Measurements from ENCODE around the gene ACOT7. TPM values are rescaled to one million over a fixed set of nuclear protein-coding genes. Genes with fewer than 3 reads are reported as not detected.
"Not testable (repeated sequence)": the region's sequence is repeated elsewhere in the genome, so short reads cannot be mapped to it uniquely, and the experiment has no call there.

The ACOT7 gene, protein sequence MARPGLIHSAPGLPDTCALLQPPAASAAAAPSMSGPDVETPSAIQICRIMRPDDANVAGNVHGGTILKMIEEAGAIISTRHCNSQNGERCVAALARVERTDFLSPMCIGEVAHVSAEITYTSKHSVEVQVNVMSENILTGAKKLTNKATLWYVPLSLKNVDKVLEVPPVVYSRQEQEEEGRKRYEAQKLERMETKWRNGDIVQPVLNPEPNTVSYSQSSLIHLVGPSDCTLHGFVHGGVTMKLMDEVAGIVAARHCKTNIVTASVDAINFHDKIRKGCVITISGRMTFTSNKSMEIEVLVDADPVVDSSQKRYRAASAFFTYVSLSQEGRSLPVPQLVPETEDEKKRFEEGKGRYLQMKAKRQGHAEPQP
- total RNA-seq (2014; rRNA removed; shearing (Covaris generic); ENCODE audit: low replicate concordance) = 145 and 177 TPM in 2 replicates

DNA sequence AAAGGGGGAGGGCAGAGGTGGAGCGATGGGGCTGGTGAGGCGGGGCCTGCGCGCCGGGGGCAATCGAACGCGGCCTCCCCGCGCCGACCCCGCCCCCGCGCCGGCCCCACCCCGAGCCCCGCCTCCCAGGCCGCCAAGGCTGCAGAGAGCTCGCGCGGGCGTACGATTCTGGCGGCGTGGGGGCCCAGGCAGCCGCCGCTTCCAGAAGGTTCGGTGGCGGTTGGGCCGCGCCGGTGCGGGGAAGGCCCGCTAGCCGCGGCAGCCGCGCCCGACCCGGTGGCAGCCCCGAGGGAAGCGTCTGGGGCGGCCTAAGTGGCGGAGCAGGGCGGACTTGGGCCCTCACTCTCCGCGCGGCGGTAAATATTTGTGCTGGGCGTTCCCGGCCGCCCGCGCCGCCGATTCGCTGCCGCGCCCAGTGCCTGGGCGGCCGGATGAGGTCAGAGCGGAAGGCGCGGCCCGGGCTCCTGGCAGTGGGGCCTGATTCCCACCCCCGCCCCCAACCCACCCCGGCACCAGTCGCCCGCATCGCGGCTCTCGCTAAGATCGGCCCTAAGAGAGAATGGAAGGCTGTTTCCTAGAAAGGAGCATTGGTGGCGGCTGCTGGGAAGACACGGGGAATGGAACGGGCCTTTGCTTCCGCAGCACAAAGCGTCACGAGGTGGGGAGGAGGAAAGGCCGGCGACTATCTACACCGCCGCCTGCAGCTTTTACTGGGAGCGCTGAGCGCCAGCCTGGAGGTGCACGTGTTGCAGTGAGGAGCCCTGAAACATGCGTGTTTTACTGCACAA lies at the start of gene ACOT7:
Gene ACOT7, minus strand, starts transcription at position 368 of the 788 bp plus-strand sequence. CDS start 368 bp downstream, outside the sequence.
- peak; percentile 91 for DNase-seq (ENCODE audit: low read depth)
- in situ Hi-C loops (cut with HindIII; ENCODE audit: low pct_unique_long_range_greater_than_20kb, low sequenced_read_pairs) = no loop called here

DNA sequence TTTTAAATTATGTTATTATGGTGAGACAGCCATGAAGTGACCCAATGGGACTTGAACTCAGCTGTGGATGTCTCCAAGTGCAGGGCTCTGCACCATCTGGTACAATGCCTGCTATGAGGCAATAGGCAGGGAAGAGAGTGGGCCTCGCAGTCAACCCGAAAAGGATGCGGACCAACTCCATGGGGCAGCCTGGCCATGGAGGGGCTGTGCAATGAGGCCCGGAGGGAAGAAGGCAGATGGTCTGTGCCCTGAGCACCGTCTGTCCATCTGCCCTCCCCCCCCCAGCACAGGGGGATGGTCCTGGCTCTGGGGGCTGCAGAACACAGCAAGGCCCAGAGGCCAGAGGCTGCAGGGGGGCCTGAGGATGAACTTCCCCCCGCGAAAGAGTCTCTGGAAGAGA lies 48.0 kb upstream of the ACOT7 start:
- in situ Hi-C loops (cut with HindIII; ENCODE audit: low pct_unique_long_range_greater_than_20kb, low sequenced_read_pairs) = no loop called here

DNA sequence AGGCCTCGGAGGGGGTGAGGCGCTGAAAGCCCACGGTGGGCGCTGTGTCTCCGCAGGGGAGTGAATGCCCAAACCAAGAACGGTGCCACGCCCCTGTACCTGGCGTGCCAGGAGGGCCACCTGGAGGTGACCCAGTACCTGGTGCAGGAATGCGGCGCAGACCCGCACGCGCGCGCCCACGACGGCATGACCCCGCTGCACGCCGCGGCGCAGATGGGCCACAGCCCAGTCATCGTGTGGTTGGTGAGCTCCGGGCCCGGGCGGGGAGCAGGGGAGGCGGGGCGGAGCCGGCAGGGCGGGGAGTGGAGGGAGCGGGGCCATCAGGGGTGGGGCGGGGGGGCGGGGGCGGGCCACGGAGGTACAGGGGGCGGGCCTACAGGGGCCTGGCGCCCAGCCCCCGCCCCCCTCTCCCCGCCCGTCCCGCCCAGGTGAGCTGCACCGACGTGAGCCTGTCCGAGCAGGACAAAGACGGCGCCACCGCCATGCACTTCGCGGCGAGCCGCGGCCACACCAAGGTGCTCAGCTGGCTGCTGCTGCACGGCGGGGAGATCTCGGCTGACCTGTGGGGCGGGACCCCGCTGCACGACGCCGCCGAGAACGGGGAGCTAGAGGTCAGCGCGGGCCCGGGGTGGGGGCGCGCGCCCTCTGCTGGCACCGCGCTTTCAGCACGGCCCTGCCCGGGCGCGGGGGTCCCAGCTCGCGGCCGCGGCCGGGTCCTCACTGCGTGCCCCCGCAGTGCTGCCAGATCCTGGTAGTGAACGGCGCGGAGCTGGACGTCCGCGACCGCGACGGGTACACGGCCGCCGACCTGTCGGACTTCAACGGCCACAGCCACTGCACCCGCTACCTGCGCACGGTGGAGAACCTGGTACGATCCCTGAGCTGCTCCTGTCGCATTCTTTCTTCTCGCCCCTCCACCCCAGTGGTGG lies 46.9 kb upstream of the ACOT7 start:
- DNase-seq (ENCODE audit: low read depth) = peak; percentile 73
- in situ Hi-C loops (cut with HindIII; ENCODE audit: low pct_unique_long_range_greater_than_20kb, low sequenced_read_pairs) = no loop called here

More for the DNA sequence above, 48.0 kb upstream of the ACOT7 start:
- DNase-seq (ENCODE audit: low read depth) = no peak

DNA sequence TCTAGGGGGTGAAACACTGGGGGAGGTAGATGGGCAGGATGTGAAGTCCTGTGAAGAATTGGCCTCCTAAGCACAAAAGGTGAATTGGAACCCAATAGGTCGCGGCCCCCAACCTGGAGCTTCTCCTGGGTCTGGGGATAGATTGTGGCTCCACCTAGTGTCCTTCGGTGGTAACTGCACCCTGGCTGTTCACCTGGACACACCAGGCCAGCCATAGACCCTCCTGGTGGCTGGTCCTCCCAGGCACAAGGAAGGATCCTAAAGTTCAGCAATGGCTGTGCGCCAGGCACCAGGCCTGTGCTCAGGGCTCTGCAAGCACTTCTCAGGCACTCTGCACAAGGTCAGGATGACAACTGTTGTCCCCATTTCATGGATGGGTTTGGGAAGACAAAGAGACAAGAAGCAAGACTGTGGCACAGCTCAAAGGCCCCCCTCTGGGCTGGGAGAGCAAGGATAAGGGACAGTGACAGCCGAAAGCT lies 44.5 kb upstream of the ACOT7 start:
- in situ Hi-C loops (cut with HindIII; ENCODE audit: low pct_unique_long_range_greater_than_20kb, low sequenced_read_pairs) = no loop called here

DNA sequence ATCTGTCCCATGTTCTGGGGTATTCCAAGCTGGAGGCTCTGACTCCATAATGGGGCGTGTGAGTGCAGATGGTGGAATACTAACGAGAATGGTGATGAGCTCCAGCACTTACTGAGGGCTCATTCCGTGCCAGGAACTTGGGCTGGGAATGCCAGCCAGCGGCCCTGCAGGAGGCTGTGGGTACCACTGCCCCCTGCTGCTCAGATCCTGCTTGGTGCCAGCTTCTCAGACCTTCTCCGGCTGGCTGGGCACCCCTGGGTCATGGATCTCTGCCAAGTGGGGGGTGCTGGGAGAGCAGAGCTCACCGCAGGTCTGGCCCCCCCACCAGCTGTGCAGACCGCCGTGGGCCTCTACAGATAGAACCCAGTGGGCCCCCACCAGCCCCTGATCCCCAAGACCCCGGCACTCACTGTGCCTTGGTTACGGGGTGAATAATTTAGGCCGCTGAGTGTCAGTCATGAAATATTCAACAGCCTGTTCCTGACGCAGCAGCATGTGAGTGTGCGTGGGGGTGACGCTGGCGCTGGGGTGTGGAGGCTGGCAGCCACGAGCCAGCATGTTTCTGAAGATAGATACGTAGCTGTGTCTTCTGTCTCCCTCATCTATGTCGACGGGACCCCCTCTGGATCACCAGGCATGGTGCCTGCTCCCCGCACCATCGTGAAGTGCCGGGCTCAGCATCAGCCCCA lies 43.6 kb upstream of the ACOT7 start:
- in situ Hi-C loops (cut with HindIII; ENCODE audit: low pct_unique_long_range_greater_than_20kb, low sequenced_read_pairs) = not testable (repeated sequence)
- DNase-seq (ENCODE audit: low read depth) = peak; percentile 80

More for the DNA sequence above, 44.5 kb upstream of the ACOT7 start:
- peak; percentile 74 for DNase-seq (ENCODE audit: low read depth)

DNA sequence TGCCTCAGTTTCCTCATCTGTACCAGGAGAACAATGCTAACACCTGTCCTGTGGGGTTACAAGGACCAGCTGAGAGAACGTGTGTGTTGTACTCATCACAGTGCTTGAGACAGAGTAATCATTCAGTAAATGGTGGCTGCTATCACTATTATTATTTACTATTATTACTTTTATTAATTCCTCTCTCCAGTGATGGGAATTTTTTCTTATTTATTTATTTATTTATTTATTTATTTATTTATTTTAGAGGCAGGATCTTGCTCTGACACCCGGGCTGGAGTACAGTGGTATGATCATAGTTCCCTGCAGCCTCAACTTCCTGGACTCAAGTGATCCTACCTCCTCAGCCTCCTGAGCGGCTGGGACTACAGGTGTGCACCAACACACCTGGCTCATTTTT lies 42.7 kb upstream of the ACOT7 start:
- in situ Hi-C loops (cut with HindIII; ENCODE audit: low pct_unique_long_range_greater_than_20kb, low sequenced_read_pairs); DNase-seq (ENCODE audit: low read depth): not testable (repeated sequence)

DNA sequence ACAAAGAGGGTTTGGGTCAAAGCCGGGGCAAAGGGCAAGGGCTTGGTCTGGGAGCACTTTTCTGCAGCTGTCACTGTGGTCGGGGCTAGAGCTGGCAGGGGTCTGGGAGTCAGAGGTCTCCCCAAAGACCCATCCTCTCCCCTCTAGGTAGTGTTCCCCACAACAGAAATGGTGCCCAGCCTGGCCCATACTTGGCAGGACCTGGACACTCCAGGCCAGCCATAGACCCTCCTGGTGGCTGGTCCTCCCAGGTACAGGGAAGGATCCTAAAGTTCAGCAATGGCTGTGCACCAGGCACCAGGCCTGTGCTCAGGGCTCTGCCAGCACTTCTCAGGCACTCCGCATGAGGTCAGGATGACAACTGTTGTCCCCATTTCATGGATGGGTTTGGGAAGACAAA lies 42.0 kb upstream of the ACOT7 start:
- in situ Hi-C loops (cut with HindIII; ENCODE audit: low pct_unique_long_range_greater_than_20kb, low sequenced_read_pairs) = no loop called here
- no peak for DNase-seq (ENCODE audit: low read depth)

DNA sequence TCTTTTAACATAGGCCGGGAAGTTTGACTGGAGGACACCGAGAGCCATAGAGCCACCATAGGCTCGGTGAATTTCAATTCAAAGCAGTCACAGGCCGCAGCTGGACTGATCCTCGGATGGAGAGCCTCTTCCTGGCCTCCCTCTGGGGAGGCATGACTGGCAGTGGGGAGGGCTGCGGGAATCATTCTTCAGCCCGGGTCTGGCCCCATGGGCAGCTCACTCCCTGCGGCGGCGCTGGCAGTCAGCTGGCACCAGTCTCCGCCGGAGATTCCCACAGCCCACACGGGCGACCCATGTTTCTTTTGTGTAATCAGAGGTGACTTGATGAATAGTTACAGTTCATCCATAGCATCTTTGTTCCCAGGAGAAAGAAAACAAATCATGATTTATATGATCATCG lies 41.6 kb upstream of the ACOT7 start:
- no peak for DNase-seq (ENCODE audit: low read depth)
- in situ Hi-C loops (cut with HindIII; ENCODE audit: low pct_unique_long_range_greater_than_20kb, low sequenced_read_pairs) = no loop called here

DNA sequence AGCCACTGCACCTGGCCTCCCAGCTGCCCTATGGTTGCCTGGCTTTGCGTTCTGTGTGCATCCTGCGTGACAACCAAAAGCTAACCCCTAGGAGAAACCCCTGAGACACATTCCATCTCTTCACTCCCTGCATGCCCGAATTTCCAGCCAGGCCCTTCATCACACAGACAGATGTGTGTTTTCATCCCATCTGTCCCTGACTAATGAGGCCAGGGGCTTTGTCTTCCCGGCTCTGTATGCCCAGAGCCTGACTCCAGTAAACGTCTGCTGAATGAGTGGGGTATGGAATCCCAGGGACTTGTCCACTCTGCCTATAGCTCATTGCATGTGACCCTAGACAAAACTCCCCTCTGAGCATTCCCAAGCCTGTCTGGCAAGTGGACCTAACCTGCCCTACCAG lies 40.6 kb upstream of the ACOT7 start:
- in situ Hi-C loops (cut with HindIII; ENCODE audit: low pct_unique_long_range_greater_than_20kb, low sequenced_read_pairs) = no loop called here
- DNase-seq (ENCODE audit: low read depth) = no peak

DNA sequence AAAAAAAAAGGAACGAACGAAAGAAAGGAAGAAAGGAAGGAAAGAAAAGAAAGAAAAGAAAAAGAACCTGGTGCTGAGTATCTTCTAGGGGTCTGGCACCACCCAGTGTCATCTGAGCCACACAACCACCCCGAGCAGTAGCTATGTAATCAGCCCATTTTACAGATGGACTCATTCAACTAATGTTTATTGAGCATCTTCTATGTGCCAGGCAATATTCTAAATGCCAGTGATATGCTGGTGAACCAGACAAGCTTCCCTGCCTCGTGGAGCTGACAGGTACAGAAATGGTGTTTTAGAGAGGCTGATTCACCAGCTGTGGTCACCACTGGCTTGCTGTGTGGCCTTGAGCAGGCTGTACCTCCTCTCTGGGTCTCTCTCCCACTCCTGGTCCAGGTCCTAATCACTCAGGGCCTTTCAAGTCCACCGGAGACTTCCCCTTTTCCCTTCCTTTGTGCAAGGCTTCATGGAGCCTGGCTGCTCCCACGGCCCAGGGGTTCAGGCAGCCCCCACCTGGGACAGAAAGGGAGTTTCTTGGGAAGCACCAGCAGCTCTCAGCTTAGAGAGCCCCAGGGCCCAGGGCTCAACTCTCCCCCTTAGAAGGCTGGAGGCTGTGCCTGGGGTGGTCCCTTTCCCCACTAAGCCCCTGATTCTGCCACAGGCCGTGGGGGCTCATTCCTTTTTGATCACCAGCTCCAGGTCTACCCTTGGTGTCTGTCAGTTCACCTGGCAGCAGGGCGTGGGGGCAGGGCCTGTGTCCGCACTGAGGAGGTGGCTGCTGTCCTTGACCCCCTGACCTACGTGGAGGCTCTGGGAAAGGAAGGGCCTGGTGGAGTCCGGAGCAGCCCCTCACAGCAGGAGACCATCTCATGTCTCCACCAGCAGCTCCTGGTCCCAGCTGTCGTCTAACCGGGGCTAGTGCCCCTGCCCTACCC lies 38.3 kb upstream of the ACOT7 start:
- DNase-seq (ENCODE audit: low read depth); in situ Hi-C loops (cut with HindIII; ENCODE audit: low pct_unique_long_range_greater_than_20kb, low sequenced_read_pairs): not testable (repeated sequence)

DNA sequence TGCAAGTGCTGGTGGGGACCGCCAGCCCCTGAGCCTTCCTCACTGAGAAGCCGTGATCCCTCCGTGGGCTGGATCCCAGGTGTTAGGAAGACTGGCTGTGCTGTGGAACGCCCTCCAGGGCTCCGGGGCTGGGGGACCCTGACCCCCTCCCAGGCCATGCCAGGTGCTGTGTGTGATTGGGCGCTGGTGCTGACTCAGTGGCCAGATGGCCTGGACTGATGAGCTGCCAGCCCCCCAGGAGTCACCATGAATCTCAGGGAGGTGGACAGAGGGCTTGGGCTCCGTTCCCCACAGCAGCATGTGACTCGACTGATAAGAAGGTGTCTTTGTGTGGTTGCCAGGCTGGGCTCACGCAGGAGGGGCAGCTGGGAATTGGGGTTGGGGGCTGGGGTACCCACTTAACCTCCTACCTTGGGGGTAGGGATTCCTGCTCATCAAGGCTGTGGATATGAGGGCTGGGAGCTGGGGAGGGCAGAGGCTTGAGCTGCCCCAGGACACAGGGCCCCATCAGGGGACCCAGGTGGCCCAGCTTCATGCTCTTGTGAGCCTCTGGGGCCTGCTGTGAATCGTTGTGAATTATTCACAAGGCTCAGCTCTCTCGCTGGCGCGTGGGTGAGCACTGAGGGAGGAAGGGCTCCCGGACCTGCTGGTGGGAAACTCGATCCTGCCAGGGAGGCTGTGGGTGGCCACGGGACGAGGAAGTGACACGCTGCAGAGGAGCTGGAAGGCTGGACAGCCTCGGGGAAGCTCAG lies 36.3 kb upstream of the ACOT7 start:
- DNase-seq (ENCODE audit: low read depth) = peak; percentile 31
- in situ Hi-C loops (cut with HindIII; ENCODE audit: low pct_unique_long_range_greater_than_20kb, low sequenced_read_pairs) = not testable (repeated sequence)

DNA sequence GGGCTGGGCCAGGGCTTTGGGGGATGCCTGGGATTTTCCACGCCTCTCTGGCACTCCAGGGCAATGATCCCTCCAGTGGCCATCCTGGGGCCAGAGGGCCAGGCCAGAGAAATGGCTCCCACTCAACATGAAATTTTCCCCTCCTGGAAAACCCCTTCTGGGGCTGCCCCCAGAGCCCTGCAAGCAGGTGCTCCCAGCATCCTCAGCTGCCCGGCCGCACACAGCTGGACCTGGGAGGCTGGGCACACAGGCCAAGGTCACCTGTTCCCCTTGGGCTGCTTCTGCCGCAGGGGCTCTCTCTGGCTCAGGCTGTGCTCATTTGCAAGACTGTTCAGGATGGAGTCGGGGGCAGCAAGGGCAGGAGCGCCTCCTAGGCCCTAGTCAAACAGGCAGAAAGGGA lies 34.9 kb upstream of the ACOT7 start:
- in situ Hi-C loops (cut with HindIII; ENCODE audit: low pct_unique_long_range_greater_than_20kb, low sequenced_read_pairs) = not testable (repeated sequence)

DNA sequence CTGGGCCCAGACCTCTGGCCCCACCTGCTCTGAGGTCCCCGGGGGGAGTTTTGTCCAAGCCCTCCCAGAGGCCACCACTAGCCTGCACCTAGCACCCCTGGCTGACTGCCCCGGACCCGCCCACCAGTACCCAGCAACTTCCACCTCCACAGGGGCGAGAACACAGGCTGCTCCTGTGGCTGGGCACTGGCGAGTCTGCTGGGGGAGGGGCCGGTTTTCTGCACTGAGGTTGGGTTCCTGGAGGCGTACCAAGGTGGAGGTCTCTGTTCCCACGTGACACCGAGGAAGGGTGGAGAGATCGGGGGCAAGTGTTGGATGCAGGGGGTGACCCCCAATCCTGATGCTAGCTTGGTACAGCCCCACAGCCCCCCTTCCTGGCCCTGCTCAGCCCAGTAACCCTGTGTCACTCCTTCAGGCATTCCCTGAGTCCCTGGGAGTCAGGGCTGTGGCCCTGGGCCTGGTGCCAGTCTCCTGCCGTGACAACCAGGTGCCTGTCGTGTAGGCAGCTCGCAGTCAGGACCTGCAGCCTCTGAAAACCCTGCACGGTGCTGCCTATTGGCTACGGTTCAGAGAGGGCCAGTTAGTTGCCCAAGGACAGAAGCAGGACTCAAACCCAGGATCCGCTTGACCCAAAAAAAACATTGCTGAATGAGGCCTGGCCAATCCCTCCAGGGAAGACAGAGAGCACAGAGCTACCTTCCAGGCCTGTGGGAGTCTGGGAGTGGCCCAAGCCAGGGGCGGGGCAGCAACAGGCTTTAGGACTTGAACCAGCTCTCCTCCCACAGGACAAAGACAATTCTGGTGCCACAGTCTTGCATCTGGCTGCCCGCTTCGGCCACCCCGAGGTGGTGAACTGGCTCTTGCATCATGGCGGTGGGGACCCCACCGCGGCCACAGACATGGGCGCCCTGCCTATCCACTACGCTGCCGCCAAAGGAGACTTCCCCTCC lies 34.1 kb upstream of the ACOT7 start:
- peak; percentile 55 for DNase-seq (ENCODE audit: low read depth)
- in situ Hi-C loops (cut with HindIII; ENCODE audit: low pct_unique_long_range_greater_than_20kb, low sequenced_read_pairs) = no loop called here

More for the DNA sequence above, 34.9 kb upstream of the ACOT7 start:
- not testable (repeated sequence) for DNase-seq (ENCODE audit: low read depth)

DNA sequence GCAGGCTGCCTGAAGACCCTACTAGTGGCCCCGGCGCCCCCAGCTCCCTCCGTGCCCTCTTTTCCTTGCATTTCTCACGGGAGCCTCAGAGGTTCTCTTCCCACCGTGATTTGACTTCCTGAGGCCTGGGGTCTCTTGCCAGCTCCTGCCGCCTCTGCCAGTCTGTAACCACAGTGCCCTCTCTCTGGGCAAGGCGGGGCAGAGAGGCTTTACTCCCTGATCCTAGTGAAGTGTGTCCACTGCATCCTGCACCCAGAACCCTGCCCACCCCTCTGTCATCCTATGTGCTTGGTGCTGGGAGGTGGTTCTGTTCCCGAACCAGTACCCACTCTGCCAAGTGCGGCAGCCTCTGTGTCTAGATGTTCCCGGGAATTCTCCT lies 33.4 kb upstream of the ACOT7 start:
- in situ Hi-C loops (cut with HindIII; ENCODE audit: low pct_unique_long_range_greater_than_20kb, low sequenced_read_pairs) = no loop called here

More for the DNA sequence above, 33.4 kb upstream of the ACOT7 start:
- no peak for DNase-seq (ENCODE audit: low read depth)

Data from Caki2 (cell line).